Choroid plexus epithelial cell (primary cell): ENCODE results near the gene ABRAXAS1.
A peak's percentile ranks its signal among the peaks of the same experiment; 100 is the strongest.
"Not testable (repeated sequence)": the region's sequence is repeated elsewhere in the genome, so short reads cannot be mapped to it uniquely, and the experiment has no call there.

Source experiments
- DNase-seq: peaks from one replicate; pipeline ENCODE4 v3.0.0-alpha.2; 2010; ENCODE audit warnings: low read depth
- H3K4me3 ChIP-seq: 2 replicates; pipeline ENCODE4 v1.5.1; 2011; ENCODE audit warnings: low read depth, mild to moderate bottlenecking, control low read depth, low read length, moderate library complexity
- TF ChIP-seq, protein P1 (sequence below): conservative IDR thresholded peaks from 2 replicates; pipeline ENCODE4 v1.5.1; 2011; ENCODE audit warnings: low read depth, mild to moderate bottlenecking, control low read depth, inconsistent platforms, low read length, moderate library complexity

Gene ABRAXAS1

DNA sequence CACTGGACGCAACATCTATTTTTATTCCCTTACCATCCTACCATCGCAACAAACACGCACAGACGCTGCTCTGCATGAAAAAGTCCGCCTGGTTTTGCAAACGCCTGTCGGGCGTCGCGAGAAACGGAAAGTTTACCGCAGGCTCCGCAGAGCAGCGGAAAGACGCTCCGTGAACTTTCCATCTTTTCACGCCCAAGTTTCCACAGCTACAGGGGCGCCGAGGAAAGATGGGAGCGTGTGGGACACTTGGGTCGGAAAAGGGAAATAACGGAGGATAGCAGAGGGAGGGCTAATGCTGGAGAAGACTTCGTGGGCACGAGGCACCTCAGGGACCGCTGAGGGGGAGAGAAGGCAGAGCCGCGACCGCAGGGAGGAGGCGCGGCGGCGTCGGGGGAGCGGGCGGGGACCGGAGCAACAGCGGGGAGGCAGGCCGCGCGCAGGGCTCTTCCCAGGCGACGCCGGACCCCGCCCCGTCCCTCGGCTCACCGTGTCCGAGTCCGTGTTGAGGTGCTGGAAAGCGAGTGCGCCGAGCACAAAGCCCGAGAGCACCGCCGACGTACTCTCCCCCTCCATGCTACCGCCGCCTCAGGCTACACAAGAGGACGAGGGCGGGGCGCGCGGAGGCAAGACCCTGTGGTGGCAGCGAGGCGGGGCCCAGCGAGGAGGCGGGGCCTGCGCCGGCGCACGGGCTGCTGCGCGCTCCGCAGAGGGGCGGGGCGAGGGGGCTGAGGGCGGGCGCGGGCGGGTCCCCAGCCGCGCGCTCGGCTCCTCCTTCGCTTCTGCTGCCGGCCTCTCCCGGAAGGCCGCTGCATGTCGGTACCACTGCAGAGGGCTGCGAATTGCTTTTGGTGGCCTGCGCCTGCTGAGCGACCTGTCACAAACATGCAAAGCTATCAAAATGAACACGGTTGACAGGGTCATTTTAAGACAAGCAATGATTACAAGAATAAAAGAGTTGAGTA, at the start of gene ABRAXAS1:
Gene ABRAXAS1 (minus strand): TSS at position 601 of the 962 bp plus-strand sequence. CDS start 28 bp downstream, at position 573.
- TF ChIP-seq, protein P1, sequence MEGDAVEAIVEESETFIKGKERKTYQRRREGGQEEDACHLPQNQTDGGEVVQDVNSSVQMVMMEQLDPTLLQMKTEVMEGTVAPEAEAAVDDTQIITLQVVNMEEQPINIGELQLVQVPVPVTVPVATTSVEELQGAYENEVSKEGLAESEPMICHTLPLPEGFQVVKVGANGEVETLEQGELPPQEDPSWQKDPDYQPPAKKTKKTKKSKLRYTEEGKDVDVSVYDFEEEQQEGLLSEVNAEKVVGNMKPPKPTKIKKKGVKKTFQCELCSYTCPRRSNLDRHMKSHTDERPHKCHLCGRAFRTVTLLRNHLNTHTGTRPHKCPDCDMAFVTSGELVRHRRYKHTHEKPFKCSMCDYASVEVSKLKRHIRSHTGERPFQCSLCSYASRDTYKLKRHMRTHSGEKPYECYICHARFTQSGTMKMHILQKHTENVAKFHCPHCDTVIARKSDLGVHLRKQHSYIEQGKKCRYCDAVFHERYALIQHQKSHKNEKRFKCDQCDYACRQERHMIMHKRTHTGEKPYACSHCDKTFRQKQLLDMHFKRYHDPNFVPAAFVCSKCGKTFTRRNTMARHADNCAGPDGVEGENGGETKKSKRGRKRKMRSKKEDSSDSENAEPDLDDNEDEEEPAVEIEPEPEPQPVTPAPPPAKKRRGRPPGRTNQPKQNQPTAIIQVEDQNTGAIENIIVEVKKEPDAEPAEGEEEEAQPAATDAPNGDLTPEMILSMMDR = no peak
- peak; percentile 93 for DNase-seq
- peak within 1 kb of the TSS; percentile 86 for H3K4me3 ChIP-seq

DNA sequence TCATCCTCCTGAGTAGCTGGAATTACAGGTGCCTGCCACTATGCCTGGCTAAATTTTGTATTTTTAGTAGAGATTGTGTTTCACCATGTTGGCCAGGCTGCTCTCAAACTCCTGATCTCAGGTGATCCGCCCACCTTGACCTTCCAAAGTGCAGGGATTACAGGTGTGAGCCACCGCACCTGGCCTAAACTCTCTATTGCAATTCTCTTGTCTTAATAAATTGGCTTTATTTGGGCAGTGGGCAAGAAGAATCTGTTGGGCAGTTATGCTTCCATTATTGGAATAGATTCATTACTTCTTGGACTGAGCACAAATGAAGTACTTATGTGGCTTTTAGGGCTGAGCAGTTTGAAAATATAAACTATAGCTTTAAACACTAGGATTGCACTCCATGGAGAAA, 42.8 kb upstream of the ABRAXAS1 start:
- H3K4me3 ChIP-seq = no peak overlapping the region
- TF ChIP-seq, protein P1 = no peak
- no peak for DNase-seq

DNA sequence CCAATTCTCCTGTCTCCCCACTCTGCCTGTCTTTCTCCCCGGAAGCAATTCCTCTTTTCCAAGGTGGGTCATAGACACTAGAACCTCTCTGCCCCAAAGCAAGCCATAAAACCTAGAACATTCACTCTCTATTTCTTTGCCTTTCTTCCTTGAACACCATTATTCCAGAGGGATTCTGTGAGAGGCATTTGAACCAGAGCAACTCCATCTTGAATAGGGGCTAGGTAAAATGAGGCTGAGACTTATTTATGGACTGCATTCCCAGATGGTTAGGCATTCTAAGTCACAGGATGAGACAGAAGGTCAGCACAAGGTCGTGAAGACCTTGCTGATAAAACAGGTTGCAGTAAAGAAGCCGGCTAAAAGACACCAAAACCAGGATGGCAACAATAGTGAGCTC, 37.3 kb upstream of the ABRAXAS1 start:
- H3K4me3 ChIP-seq = no peak overlapping the region
- no peak for DNase-seq

DNA sequence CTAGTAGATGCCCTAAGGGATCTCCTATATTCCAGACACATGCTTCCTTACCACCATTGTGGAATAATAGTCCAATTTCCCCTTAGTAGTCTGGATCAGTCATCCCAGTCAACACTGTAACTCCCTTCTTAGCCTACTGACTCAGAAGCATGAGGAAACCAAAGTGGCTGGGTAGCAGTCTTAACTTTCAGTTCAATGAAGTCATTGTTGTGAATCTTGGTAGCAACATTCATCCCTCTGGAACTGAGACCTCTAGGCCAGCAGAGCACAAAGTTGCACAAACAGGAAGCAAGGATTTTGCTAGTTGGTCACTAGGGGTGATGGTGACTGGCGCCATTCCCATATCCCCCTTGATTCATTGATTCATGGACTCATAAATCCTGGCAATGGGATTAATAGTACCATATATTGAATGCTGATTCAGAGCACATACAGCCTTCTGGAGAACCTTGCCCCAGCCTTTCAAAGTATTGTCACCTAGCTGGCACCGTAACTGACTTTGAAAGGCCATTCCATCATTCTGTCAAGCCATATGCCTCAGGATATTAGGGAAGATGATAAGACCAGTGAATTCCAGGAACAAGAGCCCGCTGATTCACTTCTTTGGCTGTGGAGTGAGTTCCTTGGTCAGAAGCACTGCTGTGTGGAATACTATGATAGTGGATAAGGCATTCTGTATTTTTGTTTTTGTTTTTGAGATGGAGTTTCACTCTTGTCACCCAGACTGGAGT, 31.3 kb upstream of the ABRAXAS1 start:
- no peak overlapping the region for H3K4me3 ChIP-seq
- TF ChIP-seq, protein P1 = no peak
- peak; percentile 20 for DNase-seq

More for the DNA sequence above, 37.3 kb upstream of the ABRAXAS1 start:
- TF ChIP-seq, protein P1 = no peak

DNA sequence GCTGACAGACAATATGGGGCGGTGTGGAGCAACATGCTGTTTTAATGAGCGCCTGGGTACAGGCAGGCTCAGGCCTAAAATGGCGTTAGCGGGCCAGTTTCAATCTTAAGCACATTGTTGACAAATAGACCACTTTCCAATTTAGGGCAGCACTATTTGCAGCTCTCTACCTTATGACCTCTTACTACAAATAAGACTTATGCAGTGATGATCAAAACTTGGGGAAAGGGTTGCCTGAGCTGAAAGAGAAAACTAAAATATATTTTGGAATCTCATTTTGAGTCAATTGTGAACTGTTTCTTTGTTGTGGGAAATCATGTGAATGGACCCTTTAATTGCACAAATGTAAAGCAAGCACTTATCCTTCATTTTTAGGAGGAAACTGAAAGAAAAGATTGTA, 25.5 kb upstream of the ABRAXAS1 start:
- no peak overlapping the region for H3K4me3 ChIP-seq
- DNase-seq = no peak
- TF ChIP-seq, protein P1 = no peak

DNA sequence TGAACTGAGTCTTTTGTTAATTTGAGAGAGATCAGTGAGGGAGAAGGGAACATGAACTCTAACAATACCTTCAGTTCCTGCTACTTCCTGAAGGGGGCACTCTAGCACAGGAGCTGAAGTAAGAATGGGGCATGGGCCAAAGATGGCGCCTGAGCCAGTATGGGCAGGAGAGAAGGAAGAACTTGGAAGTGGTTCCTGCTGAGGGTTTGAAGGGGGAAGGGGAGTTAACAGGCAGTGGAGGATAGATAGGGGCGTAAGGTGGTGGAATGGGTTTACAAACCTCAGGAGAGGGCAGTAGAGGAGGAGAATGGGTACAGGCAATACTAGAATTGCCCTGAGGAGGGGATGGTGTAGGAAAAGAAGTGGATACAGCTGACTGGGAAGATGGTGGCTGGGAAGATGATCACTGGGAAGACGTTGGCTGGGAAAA, 24.3 kb upstream of the ABRAXAS1 start:
- TF ChIP-seq, protein P1 = peak; percentile 74
- DNase-seq = peak; percentile 79
- H3K4me3 ChIP-seq = not testable (repeated sequence)
